Neural cell (in vitro differentiated cells): Measurements from ENCODE around the gene BIRC5. TPM values are rescaled to one million over a fixed set of nuclear protein-coding genes. Genes with fewer than 3 reads are reported as not detected.

ENCODE experiments used
- polyA plus RNA-seq: library from polyadenylated mRNA; depleted of rRNA; stranded (reverse); fragments of >200 nt; gene quantifications from 2 replicates; pipeline ENCODE4 v1.2.3, GENCODE V29; 2014
- small RNA-seq, 3 experiments: library from RNA; depleted of rRNA; stranded (forward); fragments of <200 nt; gene quantifications; one replicate each; pipeline ENCODE3, GENCODE V24; 2012

BIRC5 gene
- polyA plus RNA-seq, 1 donor from 2014 or later: 1.4 TPM

Small RNA genes within 50 kb of the gene (small RNA-seq; reads per million reads assigned to genes)
- gene AC087645.1: 0 reads per million in 3 experiments

Other genes starting within 250 kb of the BIRC5 start
- 0.16 TPM in 1 of 2 replicates, not detected in the other for gene TMC6, start 85.5 kb upstream of the BIRC5 start, polyA plus RNA-seq
- gene TMC8, start 83.5 kb upstream of the BIRC5 start, polyA plus RNA-seq: 0.24 and 0.41 TPM in 2 replicates
- not detected in 2 replicates for gene C17orf99, start 67.9 kb upstream of the BIRC5 start, polyA plus RNA-seq
- gene SYNGR2, start 45.7 kb upstream of the BIRC5 start, polyA plus RNA-seq: 2.7 and 3.9 TPM in 2 replicates
- gene TK1, start 27.2 kb upstream of the BIRC5 start, polyA plus RNA-seq: 1.1 TPM in 1 of 2 replicates, not detected in the other
- 15.8 and 27.1 TPM in 2 replicates for gene AFMID, start 26.9 kb upstream of the BIRC5 start, polyA plus RNA-seq
- not detected in 2 replicates for gene TMEM235, start 17.4 kb downstream of the BIRC5 start, polyA plus RNA-seq
- 5.4 and 7.1 TPM in 2 replicates for gene SOCS3, start 145.8 kb downstream of the BIRC5 start, polyA plus RNA-seq
- gene PGS1, start 164.4 kb downstream of the BIRC5 start, polyA plus RNA-seq: 65.7 and 81.8 TPM in 2 replicates